H9 (cell line): Measurements from ENCODE around the gene ZKSCAN2. TPM values are rescaled to one million over a fixed set of nuclear protein-coding genes. Genes with fewer than 3 reads are reported as not detected.

Experiments
- DNase-seq: peaks from one replicate; pipeline ENCODE4 v3.0.0-alpha.2; 2017
- H2AFZ ChIP-seq: one replicate; pipeline ENCODE4 v1.6.1; 2013; ENCODE audit warnings: mild to moderate bottlenecking, low read length, control low read depth, moderate library complexity
- H2AK5ac ChIP-seq: 2 replicates; pipeline ENCODE4 v1.6.1; 2013; ENCODE audit warnings: low read length, control low read depth, mixed read lengths; ENCODE audit not compliant: insufficient read length
- H2BK120ac ChIP-seq: one replicate; pipeline ENCODE4 v1.6.1; 2013; ENCODE audit warnings: low read depth, mild to moderate bottlenecking, low read length, control low read depth, inconsistent platforms; ENCODE audit not compliant: poor library complexity, severe bottlenecking
- H2BK12ac ChIP-seq: 2 replicates; pipeline ENCODE4 v1.6.1; 2013; ENCODE audit warnings: low read length, control low read depth, mixed read lengths, low read depth; ENCODE audit not compliant: insufficient read length
- H2BK15ac ChIP-seq: 2 replicates; pipeline ENCODE4 v1.6.1; 2013; ENCODE audit warnings: low read depth, low read length, control low read depth
- H2BK20ac ChIP-seq: one replicate; pipeline ENCODE4 v1.6.1; 2013; ENCODE audit warnings: low read depth, mild to moderate bottlenecking, low read length, control low read depth, inconsistent platforms; ENCODE audit not compliant: poor library complexity, severe bottlenecking
- H2BK5ac ChIP-seq: 2 replicates; pipeline ENCODE4 v1.6.1; 2013; ENCODE audit warnings: low read length, control low read depth, mixed read lengths; ENCODE audit not compliant: insufficient read length
- H3K14ac ChIP-seq: 2 replicates; pipeline ENCODE4 v1.6.1; 2013; ENCODE audit warnings: low read length, control low read depth; ENCODE audit not compliant: insufficient read depth
- H3K18ac ChIP-seq: 2 replicates; pipeline ENCODE4 v1.6.1; 2013; ENCODE audit warnings: low read depth, mild to moderate bottlenecking, mixed read lengths, low read length, control low read depth; ENCODE audit not compliant: insufficient read length
- H3K23ac ChIP-seq: 2 replicates; pipeline ENCODE4 v1.6.1; 2013; ENCODE audit warnings: low read length, control low read depth, mixed read lengths, low read depth; ENCODE audit not compliant: insufficient read length
- H3K23me2 ChIP-seq: 2 replicates; pipeline ENCODE4 v1.6.1; 2013; ENCODE audit warnings: low read depth, mild to moderate bottlenecking, mixed read lengths, low read length, control low read depth; ENCODE audit not compliant: insufficient read length, poor library complexity, severe bottlenecking
- H3K27ac ChIP-seq: 2 replicates; pipeline ENCODE4 v1.5.1; 2013; ENCODE audit warnings: low read length, control low read depth, mixed read lengths, low read depth; ENCODE audit not compliant: insufficient read length
- H3K27me3 ChIP-seq: 2 replicates; pipeline ENCODE4 v1.6.1; 2013; ENCODE audit warnings: low read length, control low read depth, inconsistent platforms; ENCODE audit not compliant: insufficient read depth
- H3K4ac ChIP-seq: 2 replicates; pipeline ENCODE4 v1.6.1; 2013; ENCODE audit warnings: low read depth, mild to moderate bottlenecking, control low read depth, inconsistent platforms, low read length, moderate library complexity
- H3K4me1 ChIP-seq: 2 replicates; pipeline ENCODE4 v1.6.1; 2013; ENCODE audit warnings: low read length, control low read depth, inconsistent platforms; ENCODE audit not compliant: insufficient read depth
- H3K4me2 ChIP-seq: 2 replicates; pipeline ENCODE4 v1.6.1; 2013; ENCODE audit warnings: low read length, control low read depth, mixed read lengths; ENCODE audit not compliant: insufficient read length, insufficient read depth
- H3K56ac ChIP-seq: 2 replicates; pipeline ENCODE4 v1.6.1; 2013; ENCODE audit warnings: low read depth, mild to moderate bottlenecking, mixed read lengths, low read length, control low read depth; ENCODE audit not compliant: insufficient read length
- H3K79me1 ChIP-seq: 2 replicates; pipeline ENCODE4 v1.6.1; 2013; ENCODE audit warnings: low read depth, mild to moderate bottlenecking, moderate library complexity, low read length, control low read depth, inconsistent platforms; ENCODE audit not compliant: insufficient read depth, poor library complexity, severe bottlenecking
- H3K79me2 ChIP-seq: 2 replicates; pipeline ENCODE4 v1.6.1; 2013; ENCODE audit warnings: low read length, control low read depth, inconsistent platforms; ENCODE audit not compliant: insufficient read depth
- H3K9ac ChIP-seq: 2 replicates; pipeline ENCODE4 v1.6.1; 2013; ENCODE audit warnings: low read length, control low read depth, mixed read lengths; ENCODE audit not compliant: insufficient read length; ENCODE audit errors: extremely low read depth
- H3K9me3 ChIP-seq: one replicate; pipeline ENCODE4 v1.6.1; 2013; ENCODE audit warnings: low read depth, low read length, inconsistent platforms; ENCODE audit not compliant: control insufficient read depth
- H3T11ph ChIP-seq: one replicate; pipeline ENCODE4 v1.6.1; 2013; ENCODE audit warnings: mild to moderate bottlenecking, low read length, control low read depth, inconsistent platforms
- H4K20me1 ChIP-seq: one replicate; pipeline ENCODE4 v1.6.1; 2013; ENCODE audit not compliant: control insufficient read depth, insufficient read length, insufficient read depth
- H4K5ac ChIP-seq: 2 replicates; pipeline ENCODE4 v1.6.1; 2013; ENCODE audit warnings: low read depth, mild to moderate bottlenecking, mixed read lengths, low read length, control low read depth; ENCODE audit not compliant: insufficient read length
- H4K8ac ChIP-seq: replicated peaks from 2 replicates; pipeline ENCODE4 v1.6.1; 2013; ENCODE audit warnings: low read length, control low read depth, mixed read lengths, low read depth; ENCODE audit not compliant: insufficient read length
- H4K91ac ChIP-seq: 2 replicates; pipeline ENCODE4 v1.6.1; 2013; ENCODE audit warnings: low read depth, mild to moderate bottlenecking, moderate library complexity, mixed read lengths, low read length, control low read depth; ENCODE audit not compliant: insufficient read length
- H3K27ac Mint-ChIP-seq, 3 experiments: 2 replicates in 2 of 3; 3 replicates in 1 of 3; pipeline ENCODE4 v1.8.0; 2020 to 2021; ENCODE audit warnings: mixed read lengths in 3 of 3, mild to moderate bottlenecking in 1 of 3, moderate library complexity in 1 of 3
- H3K27me3 Mint-ChIP-seq: 2 replicates; pipeline ENCODE4 v1.8.0; 2021; ENCODE audit warnings: low read depth, mild to moderate bottlenecking, moderate library complexity, mixed read lengths
- H3K36me3 Mint-ChIP-seq, 3 experiments: 2 replicates in 2 of 3; 3 replicates in 1 of 3; pipeline ENCODE4 v1.8.0; 2020 to 2021; ENCODE audit warnings: low read depth in 3 of 3, mixed read lengths in 3 of 3; ENCODE audit not compliant: insufficient read depth in 1 of 3
- H3K4me1 Mint-ChIP-seq, 2 experiments: 2 replicates each; pipeline ENCODE4 v1.8.0; 2020; ENCODE audit warnings: mixed read lengths in 2 of 2
- H3K4me3 Mint-ChIP-seq, 2 experiments: 2 replicates in 1 of 2; 3 replicates in 1 of 2; pipeline ENCODE4 v1.8.0; 2020 to 2021; ENCODE audit warnings: mild to moderate bottlenecking in 2 of 2, mixed read lengths in 2 of 2, moderate library complexity in 1 of 2
- H3K9me3 Mint-ChIP-seq, 2 experiments: 2 replicates in 1 of 2; 3 replicates in 1 of 2; pipeline ENCODE4 v1.8.0; 2020; ENCODE audit warnings: mild to moderate bottlenecking in 2 of 2, mixed read lengths in 2 of 2, moderate library complexity in 1 of 2
- CTCF ChIP-seq: fragments of 200-600 bp; sonication (generic); conservative IDR thresholded peaks from 3 replicates; pipeline ENCODE4 v1.8.0; 2021; ENCODE audit warnings: antibody characterized with exemption, mild to moderate bottlenecking
- WGBS: extraction: QIAGEN DNeasy Blood & Tissue Kit; methylation state at CpG from one replicate; pipeline ENCODE4 v1.1.7; 2013; ENCODE audit warnings: missing lambda C conversion rate, low lambda C conversion rate, mixed read lengths; ENCODE audit not compliant: insufficient read length; ENCODE audit errors: extremely low coverage; 5-methylcytosine and 5-hydroxymethylcytosine counted together
- total RNA-seq: library from RNA; stranded (reverse); gene quantifications from 2 replicates; pipeline ENCODE4 v1.2.1, GENCODE V29; 2021

The ZKSCAN2 gene
- total RNA-seq, 1 experiment from 2014 or later, result 16.5 TPM

GRCh38 chr16:25199457-25199856, 58.2 kb downstream of the ZKSCAN2 start:
- no peak overlapping the region for H3K23ac ChIP-seq
- no peak overlapping the region for H2AK5ac ChIP-seq
- Mint-ChIP-seq H3K9me3 (no peaks in the 10 kb centered on the region), H3K4me1 (no peaks in the 10 kb centered on the region), H3K27me3 (peaks cover 1% of the 10 kb centered on the region; the same call in 1 of the 2 replicates), H3K27ac (no peak overlapping the region; a peak in 1 of 7 replicates), H3K36me3 (no peaks in the 10 kb centered on the region), H3K4me3 (no peak overlapping the region)
- no peaks in the 10 kb centered on the region for H3K27me3 ChIP-seq
- no peak overlapping the region for H3K14ac ChIP-seq
- H3K9ac ChIP-seq, result no peak overlapping the region
- H4K91ac ChIP-seq, result no peak overlapping the region
- no peak overlapping the region for H4K5ac ChIP-seq
- no CpG with 5 or more reads among the region's 7 CpGs for WGBS
- DNase-seq, result no peak
- no peak overlapping the region for H3K4me2 ChIP-seq
- H3K18ac ChIP-seq, result no peak overlapping the region
- no peaks in the 10 kb centered on the region for H3K4me1 ChIP-seq
- H4K8ac ChIP-seq, result no peak overlapping the region
- H2BK120ac ChIP-seq, result no peak overlapping the region
- no peaks in the 10 kb centered on the region for H3K79me1 ChIP-seq
- no peaks in the 10 kb centered on the region for H3K9me3 ChIP-seq
- H2BK15ac ChIP-seq, result no peak overlapping the region
- H3K27ac ChIP-seq, result no peak overlapping the region
- no peak overlapping the region for H3K4ac ChIP-seq
- no peak overlapping the region for H2BK5ac ChIP-seq
- H4K20me1 ChIP-seq, result no peaks in the 10 kb centered on the region
- H2AFZ ChIP-seq, result no peak overlapping the region
- no peak overlapping the region for H3K56ac ChIP-seq
- no peaks in the 10 kb centered on the region for H3K23me2 ChIP-seq
- H2BK20ac ChIP-seq, result no peak overlapping the region
- no peaks in the 10 kb centered on the region for H3K79me2 ChIP-seq
- no peak for TF ChIP-seq CTCF
- no peak overlapping the region for H2BK12ac ChIP-seq
- H3T11ph ChIP-seq, result no peak overlapping the region
